GM20431 (cell line): ENCODE results near the gene UPP2.

Experiments
- in situ Hi-C: fragments of 300-500 bp; cut with MseI, MboI; formaldehyde crosslinking; loops from one replicate; pipeline ENCODE4 v1.15.0; 2020; ENCODE audit warnings: low sequenced_read_pairs; ENCODE audit not compliant: unreplicated experiment

The UPP2 gene

DNA sequence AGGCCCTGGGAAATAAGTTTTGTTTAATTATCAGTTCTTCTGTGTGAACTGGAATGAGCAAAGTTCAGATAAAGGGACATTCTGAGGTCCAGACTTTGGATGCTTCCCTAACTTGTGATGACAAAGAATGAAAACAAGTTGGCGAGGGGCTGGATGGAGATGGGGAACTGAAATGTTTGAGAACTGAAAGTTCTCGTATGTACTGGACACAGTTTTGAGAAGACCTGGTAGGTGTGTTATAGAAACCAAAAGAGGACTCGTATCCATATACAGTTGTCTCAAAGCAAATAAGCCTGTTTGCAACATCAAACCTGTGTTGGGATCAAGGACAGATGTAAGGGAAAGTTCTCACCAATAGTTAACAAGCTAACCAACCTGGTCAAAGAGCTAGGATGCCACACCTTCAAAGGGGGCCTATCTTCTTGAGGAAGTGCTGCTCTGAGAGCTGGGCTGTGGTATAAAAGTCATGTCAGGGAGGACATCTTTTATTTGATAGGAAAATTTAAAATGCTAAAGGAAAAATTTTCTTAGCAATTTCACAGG lies at the start of gene UPP2:
TSS of gene UPP2 (plus strand) at position 493 of the 543 bp plus-strand sequence. CDS start 188 bp downstream, outside the sequence.
- in situ Hi-C loops: no loop called here

DNA sequence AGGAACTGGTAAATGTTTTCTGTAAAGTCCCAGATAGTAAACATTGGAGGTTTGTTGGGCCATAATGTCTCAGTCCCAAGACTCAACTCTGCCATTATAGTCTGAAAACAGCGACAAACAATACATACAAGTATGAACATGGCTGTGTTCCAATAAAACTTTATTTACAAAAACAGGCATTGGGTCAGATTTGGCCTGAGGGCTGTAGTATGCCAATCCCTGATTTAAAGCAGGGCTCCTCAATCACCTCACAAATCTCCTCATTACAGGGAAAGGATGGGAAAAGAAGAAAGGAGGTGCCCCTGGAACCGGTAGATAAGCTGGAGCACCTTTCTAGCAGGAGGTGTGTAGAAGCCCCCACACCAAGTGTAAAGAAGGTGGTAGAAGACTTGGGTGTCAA lies 48.9 kb upstream of the UPP2 start:
- in situ Hi-C loops: no loop called here

DNA sequence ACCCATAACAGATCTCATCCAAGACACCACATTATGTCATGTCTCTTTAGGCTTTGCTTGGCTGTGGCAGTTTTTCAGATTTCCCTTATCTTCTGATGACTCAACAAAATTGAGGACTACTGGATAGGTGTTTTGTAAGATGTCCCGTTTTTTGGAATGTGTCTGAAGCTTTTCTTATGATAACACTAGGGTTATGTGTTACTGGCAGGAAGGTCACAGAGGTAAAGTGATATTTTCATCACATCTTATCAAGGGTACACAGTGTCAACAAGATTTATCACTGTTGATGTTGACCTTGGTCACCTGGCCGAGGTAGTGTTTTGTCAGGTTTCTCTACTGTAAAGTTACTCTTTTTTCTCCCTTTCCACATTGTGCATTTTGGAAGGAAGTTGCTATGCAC lies 44.8 kb upstream of the UPP2 start:
- in situ Hi-C loops: no loop called here

DNA sequence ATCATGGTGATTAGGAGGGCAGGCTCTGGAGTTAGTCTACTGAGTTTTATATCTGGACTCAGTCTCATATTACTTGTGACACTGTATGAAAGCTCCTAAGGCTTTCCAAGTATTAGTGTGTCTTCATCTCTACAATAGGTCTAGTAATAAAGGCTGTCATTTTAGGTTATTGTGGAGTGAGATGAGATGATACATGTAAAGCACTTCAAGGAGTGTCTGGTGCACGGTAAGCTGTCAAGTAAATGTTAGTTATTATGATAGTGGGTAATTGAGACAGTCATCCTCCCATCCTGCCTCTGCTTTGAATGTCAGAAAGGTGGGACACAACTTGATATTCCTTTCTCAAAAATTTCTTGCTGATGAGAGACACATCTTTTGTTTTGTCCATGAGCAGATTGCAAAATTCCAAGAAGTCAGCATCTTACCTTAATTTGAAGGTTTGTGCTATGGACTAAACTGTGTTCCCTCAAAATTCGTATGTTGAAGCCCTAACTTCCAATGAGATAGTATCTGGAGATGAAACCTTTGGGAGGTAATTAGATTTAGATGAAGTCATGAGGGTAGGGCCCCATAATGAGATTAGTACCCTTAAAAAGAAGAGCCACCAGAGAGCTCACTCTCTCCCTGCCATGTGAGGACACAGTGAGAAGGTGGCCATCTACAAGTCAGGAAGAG lies 41.4 kb upstream of the UPP2 start:
- in situ Hi-C loops: no loop called here

DNA sequence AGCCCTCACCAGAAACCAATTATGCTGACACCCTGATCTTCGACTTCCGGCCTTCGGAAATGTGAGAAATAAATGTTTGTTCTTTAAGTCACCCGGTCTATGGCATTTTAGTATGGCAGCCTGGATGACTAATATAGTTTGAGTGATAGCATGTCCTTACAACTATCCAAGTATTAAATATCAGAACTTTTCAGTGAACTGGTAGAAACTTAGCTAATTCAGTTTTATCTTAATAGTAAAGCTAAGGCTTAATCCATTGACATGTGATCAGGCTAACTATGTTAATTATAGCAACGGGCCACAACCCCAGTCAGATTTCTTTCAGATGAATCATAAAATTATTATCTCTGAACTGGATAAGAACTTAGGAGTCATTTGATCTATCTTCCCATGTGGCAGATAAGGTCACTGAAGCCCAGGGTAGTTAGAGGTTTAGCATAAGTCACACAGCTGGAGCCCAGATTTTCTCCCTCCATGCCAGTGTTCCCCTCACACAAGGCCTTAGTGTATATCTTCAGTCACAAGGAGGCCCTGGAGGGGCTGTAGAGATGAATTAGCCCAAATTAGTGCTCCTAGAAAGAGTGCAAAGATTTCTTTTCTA lies 40.7 kb upstream of the UPP2 start:
- in situ Hi-C loops: no loop called here

DNA sequence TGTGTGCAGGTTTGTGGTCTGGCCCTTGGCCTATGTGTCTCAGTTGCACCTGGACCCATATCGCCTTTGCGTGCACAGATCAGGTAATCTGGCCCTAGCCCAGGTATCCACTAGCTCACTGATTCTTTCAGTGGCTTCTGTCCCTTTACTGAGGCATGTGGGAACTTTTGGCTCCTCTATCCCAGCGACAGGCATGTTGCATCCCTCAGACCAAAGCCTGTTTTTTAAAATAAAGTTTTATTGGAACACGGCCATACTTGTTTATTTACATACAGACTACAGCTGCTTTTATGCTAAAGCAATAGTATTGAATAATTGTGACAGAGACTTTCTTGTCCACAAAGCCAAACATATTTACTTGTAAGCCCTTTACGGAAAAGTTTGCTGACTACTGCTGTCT lies 39.9 kb upstream of the UPP2 start:
- in situ Hi-C loops: no loop called here

DNA sequence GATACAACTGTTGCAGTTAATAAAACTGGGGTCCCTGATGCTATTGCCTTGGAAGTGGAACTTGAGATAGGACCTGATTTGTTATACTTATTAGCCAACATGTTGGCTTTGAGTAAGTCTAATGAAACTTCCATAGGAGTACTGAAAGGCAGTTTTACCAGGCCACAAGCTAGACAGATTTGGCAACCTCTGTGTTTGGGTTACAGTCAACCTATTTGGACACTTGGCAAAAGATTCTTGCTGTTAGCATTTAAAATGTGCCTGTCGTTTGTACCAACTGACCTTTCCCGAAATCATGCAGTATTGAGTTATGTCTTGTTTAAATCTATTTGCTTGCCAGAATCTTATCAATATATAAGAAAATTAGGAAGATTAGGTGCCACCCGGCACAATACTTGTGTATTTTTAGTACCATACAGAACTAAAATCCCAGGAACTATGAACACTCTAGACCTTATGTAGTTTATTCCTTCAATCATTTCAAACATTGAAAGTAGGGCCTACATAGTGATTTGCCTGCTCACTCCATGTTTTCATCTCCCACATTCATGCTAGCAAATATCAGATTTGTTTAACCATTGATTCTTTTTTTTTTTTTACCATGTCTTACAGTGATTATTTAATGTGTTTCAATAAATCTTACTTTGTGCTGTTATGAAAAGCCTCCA lies 35.5 kb upstream of the UPP2 start:
- in situ Hi-C loops: no loop called here

DNA sequence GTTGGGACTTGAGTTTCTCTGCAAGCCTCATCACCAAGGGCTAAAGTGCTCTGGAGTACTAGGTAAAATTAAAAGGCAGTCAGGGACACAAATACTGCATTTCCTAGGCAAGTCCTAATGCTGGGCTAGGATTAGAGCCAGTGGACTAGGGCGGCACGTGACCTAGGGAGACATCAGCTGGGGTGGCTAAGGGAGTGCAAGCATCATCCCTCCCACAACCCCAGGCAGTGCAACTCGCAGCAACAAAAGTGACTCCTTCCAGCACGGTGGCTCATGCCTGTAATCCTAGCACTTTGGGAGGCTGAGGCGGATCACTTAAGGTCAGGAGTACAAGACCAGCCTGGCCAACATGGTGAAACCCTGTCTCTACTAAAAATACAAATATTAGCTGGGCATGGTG lies 30.7 kb upstream of the UPP2 start:
- in situ Hi-C loops: no loop called here

DNA sequence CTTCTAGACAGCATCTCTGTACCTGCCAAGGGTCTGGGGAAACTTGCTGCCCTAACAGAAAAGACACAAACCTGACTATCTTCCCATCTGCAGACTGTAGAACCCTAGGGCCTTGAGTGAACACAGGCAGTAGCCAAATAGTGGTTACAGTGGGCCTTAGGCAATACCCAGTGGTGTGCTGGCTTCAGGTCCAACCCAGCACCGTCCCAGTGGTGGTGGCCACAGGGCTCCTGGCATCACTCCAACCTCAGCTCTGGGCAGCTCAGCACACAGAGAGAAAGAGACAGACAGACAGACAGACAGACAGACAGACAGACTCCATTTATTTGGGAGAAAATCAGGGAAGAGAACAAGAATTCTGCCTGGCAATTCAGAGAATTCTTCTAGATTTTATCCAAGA lies 29.3 kb upstream of the UPP2 start:
- in situ Hi-C loops: no loop called here

DNA sequence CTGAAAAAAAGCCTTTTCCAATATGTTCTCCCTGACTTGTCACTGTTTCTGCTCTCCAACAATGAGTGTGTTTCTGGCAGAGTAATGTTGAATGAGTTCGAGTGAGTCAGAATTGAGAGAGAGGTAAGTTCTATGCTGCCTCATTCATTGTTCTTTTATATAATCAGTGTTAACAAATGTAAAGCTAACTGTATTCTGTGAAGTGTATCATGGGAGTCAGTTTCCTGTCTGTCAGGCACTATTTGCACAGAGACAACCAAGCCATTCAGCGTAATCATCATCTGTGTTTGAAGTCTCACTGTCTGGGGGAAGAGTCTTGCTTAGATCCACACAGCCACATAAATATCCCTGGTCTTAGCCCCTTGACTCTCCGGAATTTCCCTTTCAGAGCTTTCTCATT lies 22.0 kb upstream of the UPP2 start:
- in situ Hi-C loops: no loop called here

DNA sequence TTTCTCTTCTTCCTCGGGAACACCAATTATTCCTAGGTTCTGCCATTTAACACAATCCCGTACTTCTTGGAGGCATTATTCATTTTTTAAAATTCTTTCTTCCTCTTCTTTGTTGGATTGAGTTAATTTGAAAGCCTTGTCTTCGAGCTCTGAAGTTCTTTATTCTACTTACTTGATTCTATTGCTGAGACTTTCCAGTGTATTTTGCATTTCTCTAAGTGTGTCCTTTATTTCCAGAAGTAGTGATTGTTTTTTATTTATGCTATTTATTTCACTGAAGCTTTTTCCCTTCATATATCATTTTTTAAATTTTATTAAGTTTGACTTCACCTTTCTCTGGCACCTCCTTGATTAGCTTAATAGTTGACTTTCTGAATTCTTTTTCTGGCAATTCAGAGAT lies 13.6 kb upstream of the UPP2 start:
- in situ Hi-C loops: no loop called here

DNA sequence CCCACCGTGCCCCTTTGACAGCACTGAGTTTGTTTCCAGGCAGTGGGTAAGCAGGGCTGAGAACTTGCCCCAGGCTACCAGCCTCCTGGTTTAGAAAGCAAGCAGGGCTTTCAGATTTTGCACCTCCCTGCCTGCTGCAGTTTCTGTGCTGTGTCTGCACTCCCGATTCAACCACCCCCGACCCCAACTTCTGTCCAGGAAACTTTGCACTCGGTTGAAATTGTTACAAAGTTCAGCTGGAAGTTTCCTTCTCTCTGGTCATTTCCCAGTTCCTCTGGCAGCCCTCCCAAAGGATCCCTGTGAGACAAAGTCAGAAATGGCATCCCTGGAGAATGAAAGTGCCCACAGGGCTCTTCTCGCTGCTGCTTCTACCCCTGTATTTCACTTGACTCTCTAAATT lies 12.4 kb upstream of the UPP2 start:
- in situ Hi-C loops: no loop called here

DNA sequence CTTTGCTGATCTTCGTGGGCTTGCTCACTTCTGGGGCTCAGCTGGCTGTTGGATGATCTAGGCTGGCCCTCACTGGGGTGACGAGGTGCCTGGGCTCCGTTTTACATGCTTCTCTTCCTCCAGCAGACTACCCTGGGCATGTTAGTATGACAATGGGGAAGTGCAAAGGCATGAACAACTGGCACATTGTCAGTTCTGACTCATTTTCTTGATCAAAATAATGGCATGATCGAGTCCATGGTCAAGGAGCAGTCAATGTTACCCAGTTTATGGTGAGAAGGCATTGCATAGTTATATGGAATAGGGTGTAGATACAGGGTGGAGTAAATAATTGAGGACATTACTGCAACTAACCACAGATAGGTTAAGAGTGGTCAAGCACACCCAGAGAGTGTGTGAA lies 10.0 kb upstream of the UPP2 start:
- in situ Hi-C loops: no loop called here

DNA sequence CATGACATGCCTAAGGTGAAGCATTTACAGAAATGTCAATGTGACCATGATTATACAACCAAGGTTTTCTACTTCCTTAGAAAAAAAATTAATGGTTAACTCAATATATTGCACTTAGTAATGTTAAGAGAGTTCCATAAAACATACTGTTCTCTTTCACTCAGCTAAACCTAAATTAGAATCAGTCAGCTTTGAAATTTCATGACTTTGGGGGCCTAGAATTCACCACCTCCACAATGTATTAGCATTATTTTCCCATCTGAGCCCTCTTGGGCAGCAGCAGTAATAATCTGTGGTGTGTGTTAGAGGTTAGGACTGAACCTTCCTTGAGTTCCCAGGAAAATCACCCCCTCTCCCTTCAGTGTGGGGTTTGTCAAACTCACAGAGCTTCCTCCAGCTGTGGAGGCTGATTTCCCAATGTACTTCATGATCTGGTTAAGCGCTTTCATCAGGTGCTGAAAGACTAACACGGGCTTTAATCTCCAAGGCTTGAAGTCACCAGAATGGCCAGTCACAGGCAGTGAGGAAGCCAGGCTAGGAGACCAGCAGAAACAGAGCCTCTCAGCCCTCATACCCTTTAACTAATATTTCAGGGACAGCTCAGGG lies 7.1 kb upstream of the UPP2 start:
- in situ Hi-C loops: no loop called here

DNA sequence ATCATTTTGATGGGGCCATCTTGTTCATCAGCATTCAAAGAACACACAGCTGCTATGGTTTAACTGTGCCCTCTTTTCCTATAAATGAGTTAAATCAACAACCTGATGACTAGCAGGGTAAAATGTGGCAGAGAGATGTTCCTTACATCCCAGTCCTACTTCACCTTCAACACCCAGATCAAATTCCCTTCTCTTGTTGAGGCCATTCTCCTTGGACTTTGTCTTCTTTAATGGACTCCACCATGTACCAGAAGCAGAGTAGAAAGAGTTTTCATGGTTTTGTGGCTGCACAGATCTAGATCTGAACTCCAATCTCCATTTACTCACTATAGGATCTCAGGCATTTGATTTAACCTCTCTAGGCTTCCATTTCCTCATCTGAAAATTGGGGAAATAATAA lies 6.4 kb upstream of the UPP2 start:
- in situ Hi-C loops: no loop called here

DNA sequence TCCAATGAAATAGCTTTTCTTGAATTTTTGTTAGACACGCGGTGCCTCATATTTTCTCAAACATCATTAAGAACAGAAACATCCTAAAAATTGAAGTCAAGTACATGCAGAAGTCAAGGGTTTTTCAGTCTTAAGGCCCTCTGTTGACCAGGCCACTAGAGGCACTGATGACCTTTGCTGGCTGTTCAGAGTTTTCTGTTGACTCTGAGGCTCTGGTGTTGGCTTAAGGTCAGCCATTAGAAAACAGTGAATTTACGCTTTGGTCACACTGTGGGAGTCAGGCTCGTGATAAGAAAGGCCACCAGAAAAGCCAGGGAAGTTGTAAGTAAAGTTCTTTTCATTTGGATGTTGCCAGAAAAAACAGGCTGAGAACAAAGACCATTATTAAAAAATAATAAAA lies 5.8 kb upstream of the UPP2 start:
- in situ Hi-C loops: no loop called here

DNA sequence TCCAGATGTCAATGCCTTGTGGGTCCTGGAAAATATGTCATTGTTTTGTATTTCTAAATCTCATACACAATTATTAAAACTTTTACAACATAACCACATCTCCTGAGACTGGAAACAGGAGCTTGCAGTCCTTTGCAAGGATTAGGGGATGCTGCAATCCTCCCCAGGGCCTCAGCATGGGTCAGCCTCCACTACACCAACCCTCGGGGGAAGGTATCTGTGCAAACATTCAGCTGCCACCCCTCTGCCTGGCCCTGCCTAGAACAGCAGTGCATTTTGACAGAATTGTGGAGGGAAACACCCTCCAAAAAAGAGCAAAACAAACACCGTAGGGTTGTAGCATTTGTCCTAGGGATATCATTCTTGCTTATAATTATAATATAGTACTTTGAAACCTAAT lies 4.2 kb upstream of the UPP2 start:
- in situ Hi-C loops: no loop called here

DNA sequence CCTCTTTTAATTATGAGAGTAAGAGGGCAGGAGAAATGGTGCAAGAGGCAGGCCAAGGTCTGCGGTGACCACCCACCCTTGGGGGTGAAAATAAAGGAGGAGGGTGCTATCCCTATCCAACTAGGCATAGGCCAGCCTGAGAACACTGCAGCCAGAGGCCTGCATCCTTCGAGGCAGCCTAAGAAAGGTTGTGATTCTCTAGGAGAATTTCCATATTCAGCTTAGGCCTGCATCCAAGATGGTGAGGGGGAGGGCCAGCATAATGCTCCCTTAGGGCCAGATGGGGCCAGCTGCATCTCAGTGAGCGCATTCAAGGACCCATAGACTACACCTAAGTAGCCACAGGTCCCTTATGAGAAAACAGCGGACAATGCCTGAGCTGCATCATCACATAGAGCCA lies 3.5 kb upstream of the UPP2 start:
- in situ Hi-C loops: no loop called here

DNA sequence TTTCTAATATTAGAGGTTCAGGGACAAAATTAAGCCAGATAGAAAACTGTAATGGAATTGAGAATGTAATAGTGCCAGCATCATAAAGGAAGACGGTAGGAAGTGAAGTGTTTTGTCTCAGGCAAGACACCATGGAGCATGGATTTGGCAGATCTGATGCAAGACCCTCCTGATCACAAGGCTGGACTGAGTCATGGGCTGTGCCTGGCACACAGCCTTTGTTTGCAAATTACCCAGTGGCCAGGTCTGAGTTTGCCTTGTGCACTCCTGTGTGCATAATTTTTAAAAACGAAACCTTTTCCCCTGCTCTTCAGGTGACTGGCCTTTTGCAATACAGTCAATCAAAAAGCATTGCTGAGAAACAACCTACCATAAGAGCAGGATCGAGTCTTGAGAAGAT lies 2.0 kb upstream of the UPP2 start:
- in situ Hi-C loops: no loop called here

DNA sequence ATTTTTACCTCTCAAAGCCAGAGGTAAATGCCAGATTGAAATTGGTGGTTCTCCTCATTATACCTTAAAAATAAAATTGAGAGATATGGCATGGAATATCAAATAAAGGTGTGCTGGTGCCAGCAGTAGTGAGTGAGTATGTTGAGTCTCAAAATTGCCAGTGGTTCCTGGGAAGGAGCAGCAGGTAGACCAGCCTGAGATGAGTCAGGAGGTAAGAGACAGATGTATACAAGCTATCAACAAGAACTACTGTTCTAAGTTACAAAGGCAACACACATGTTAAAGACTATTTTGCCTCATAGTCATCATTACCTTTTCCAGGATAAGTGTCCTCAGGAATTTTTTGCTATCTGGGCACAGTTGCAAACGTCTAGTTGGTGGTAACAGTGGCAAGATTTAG lies 1.3 kb upstream of the UPP2 start:
- in situ Hi-C loops: no loop called here

DNA sequence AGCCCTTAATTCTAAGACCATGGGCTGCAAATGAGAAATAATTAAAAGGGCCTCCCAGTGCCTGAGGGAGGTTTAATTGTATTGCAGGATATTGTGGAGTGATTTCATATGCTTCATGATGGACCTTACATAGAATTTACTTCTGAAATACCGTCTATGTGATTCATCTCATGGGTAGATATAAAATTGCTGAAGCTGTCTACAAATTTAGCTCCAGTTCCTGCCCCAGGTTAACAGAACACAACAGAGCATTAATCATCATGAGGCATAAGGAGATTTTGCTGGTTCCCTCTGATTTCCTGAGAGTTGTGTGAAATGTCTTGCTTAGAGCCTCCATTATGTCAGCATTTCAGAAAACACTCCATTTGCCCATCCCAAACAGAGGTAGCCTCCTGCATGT lies 770 bp downstream of the UPP2 start:
- in situ Hi-C loops: no loop called here
